Fibroblast of the aortic adventitia (primary cell): Measurements from ENCODE around the gene KRT35. TPM values are rescaled to one million over a fixed set of nuclear protein-coding genes. Genes with fewer than 3 reads are reported as not detected.

Experiments
- DNase-seq: peaks from one replicate; pipeline ENCODE4 v3.0.0-alpha.2; 2010; ENCODE audit warnings: low read depth
- H3K4me3 ChIP-seq: 2 replicates; pipeline ENCODE4 v1.5.1; 2011; ENCODE audit warnings: low read depth, mild to moderate bottlenecking, control low read depth, low read length, moderate library complexity
- CTCF ChIP-seq: IDR thresholded peaks from 2 replicates; pipeline ENCODE4 v1.5.1; 2011; ENCODE audit warnings: mild to moderate bottlenecking, low read length, control low read depth, inconsistent platforms; ENCODE audit not compliant: insufficient read depth
- total RNA-seq: library from RNA; depleted of rRNA; stranded (reverse); fragments of >200 nt; gene quantifications from 2 replicates; pipeline ENCODE4 v1.2.3, GENCODE V29; 2012; ENCODE audit warnings: low replicate concordance

Gene KRT35
- total RNA-seq, 1 donor, result not detected

DNA sequence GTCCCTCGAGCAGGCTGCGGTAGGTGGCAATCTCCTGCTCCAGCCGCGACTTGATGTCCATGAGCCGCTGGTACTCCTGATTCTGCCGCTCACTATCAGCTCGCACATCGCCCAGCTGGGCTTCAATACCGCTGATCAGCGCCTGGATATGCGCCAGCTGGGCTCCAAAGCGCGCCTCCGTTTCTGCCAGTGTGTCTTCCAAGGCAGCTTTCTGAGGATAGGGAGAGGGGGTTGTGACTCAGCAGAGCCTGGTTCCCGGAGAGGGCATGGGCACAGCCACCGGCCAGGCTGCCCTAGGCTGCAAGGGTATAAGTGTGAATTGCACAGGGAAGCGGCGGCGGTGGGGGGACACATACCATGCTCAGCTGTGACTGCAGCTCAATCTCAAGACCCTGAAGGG is 42.8 kb upstream of the KRT35 start:
- no peak for TF ChIP-seq CTCF
- H3K4me3 ChIP-seq, result no peak overlapping the region
- DNase-seq, result no peak

DNA sequence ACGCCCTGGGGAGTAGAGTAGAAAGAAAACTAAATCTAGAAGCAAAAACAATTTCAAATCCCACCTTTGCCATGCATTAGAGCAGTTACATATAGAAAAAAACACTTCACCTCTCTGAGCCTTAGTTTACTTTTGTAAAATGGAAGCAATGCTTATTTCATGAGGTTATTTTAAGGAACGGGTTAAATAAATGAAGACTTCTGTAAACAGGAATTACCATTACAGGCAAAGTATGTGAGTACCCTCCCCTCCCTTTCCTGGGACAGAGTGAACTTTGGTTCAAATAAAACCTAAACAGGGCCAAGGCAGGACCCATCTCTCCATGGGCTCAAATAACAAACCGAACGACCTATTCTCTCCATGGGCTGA is 42.3 kb upstream of the KRT35 start:
- no peak for DNase-seq
- H3K4me3 ChIP-seq, result no peak overlapping the region
- no peak for TF ChIP-seq CTCF

DNA sequence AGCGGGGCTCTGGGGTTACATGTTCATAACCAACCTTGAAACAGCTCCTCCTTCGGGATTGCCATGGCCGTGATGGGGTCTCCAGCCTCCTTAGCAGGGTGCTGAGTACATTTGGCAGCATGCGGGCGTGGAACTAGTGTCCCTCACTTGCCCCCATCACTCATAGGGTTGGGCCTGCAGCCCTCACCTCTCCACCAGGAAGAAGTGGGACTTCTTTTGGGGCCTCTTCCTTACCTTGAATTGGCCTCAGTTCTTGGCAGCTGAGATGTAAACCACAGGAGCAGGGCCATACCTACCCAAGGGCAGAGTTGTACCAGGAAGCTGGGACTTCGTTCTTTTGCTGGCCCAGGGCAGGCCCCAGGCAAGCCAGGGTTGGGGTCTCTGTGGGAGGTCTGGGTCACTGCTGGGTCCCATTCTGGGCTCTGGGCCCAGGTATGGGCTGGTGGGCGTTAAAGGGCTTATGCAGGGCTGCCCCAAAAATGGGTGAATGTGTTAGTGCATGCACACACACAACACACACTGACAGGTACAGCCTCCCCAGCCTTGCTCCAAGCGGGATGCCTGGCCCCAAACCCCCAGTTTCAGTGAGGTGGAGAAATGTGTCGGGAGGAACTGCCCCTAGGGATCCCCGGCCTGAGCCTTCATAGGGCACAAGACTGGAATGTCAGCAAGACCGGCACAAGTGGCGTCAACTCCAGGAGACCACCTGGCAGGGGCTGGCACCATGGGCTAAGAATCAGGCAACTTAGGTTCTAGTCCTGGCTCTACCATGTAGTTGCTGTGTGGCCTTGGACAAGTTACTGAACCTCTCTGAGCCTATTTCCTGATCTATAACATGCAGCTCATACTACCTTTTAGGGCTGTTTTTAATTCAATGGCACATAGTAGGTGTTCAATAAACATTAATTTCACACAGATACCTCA is 41.6 kb upstream of the KRT35 start:
- DNase-seq, result no peak
- H3K4me3 ChIP-seq, result no peak overlapping the region
- no peak for TF ChIP-seq CTCF

DNA sequence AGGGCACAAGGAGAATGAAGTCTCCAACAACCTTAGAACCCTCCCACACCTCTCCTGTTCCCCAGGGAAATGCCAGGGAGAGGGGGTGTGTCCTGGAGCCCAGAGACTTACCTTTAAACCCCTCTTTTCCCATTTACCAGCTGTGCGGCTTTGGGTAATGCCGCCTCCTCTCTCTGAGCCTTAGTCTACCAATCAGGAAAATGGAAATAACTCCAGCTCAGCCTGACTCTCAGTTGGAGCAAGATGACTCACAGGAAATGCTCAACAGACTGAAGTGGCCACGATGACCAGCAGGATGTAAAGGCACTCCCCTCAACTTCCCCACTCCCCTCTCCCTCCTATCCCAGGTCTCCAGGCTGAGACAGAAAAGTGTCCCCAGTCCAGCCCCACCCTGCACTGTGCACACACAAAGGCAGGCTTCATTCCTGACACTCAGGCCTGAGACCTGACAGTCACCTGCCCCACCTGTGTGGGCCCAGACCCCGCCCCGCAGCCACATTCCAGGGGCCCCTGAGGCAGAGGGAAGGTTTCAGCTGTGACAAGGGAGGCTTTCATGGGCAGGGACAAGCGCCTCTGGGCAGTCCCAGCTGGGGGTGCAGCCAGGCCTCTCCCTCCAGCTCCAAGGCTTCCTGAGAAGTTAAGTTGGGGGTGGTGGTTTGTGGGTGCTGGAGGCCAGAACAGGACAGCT is 40.8 kb upstream of the KRT35 start:
- no peak overlapping the region for H3K4me3 ChIP-seq

GRCh38 chr17:41520821-41521521 is 40.0 kb upstream of the KRT35 start:
- TF ChIP-seq CTCF, result no peak
- H3K4me3 ChIP-seq, result no peak overlapping the region
- no peak for DNase-seq

More for the DNA sequence above, 40.8 kb upstream of the KRT35 start:
- DNase-seq, result peak; percentile 74
- TF ChIP-seq CTCF, result no peak

- H3K4me3 ChIP-seq, result no peak overlapping the region
- TF ChIP-seq CTCF, result no peak
- DNase-seq, result no peak
Observed at GRCh38 chr17:41519501-41520224, 38.7 kb upstream of the KRT35 start.
